Hepatocyte (in vitro differentiated cells): ENCODE results near the gene KCNJ16. TPM values are rescaled to one million over a fixed set of nuclear protein-coding genes. Genes with fewer than 3 reads are reported as not detected.

ENCODE experiments used
- DNase-seq: peaks from one replicate; pipeline ENCODE4 v3.0.0-alpha.2; 2016; ENCODE audit warnings: low spot score
- H2AFZ ChIP-seq: fragments of 200-600 bp; sonication (generic); 2 replicates; pipeline ENCODE4 v1.6.0; 2016; ENCODE audit warnings: antibody characterized with exemption, mild to moderate bottlenecking
- H3K27ac ChIP-seq: fragments of 200-600 bp; sonication (generic); 2 replicates; pipeline ENCODE4 v1.5.1; 2016; ENCODE audit warnings: mild to moderate bottlenecking
- H3K27me3 ChIP-seq: fragments of 200-600 bp; sonication (generic); 2 replicates; pipeline ENCODE4 v1.6.1; 2016
- H3K36me3 ChIP-seq: fragments of 200-600 bp; sonication (generic); replicated peaks from 2 replicates; pipeline ENCODE4 v1.5.1; 2016; ENCODE audit warnings: low read depth; ENCODE audit not compliant: insufficient read depth
- H3K4me1 ChIP-seq: fragments of 200-600 bp; sonication (generic); 2 replicates; pipeline ENCODE4 v1.5.1; 2016; ENCODE audit warnings: mild to moderate bottlenecking, moderate library complexity; ENCODE audit not compliant: insufficient read depth
- H3K4me2 ChIP-seq: fragments of 200-600 bp; sonication (generic); 2 replicates; pipeline ENCODE4 v1.6.0; 2016
- H3K4me3 ChIP-seq: fragments of 200-600 bp; sonication (generic); 2 replicates; pipeline ENCODE4 v1.5.1; 2016; ENCODE audit warnings: mild to moderate bottlenecking
- H3K79me2 ChIP-seq: fragments of 200-600 bp; sonication (generic); 2 replicates; pipeline ENCODE4 v1.6.0; 2017; ENCODE audit warnings: mild to moderate bottlenecking
- H3K9me2 ChIP-seq: fragments of 200-600 bp; sonication (generic); replicated peaks from 2 replicates; pipeline ENCODE4 v1.6.0; 2017; ENCODE audit warnings: mild to moderate bottlenecking; ENCODE audit not compliant: insufficient read depth
- H3K9me3 ChIP-seq: fragments of 200-600 bp; sonication (generic); 2 replicates; pipeline ENCODE4 v1.5.1; 2016; ENCODE audit warnings: low read depth, mild to moderate bottlenecking
- H4K20me1 ChIP-seq: fragments of 200-600 bp; sonication (generic); 2 replicates; pipeline ENCODE4 v1.6.0; 2016; ENCODE audit warnings: mild to moderate bottlenecking; ENCODE audit not compliant: insufficient read depth, poor library complexity, severe bottlenecking
- CTCF ChIP-seq: fragments of 200-600 bp; sonication (generic); IDR thresholded peaks from 2 replicates; pipeline ENCODE4 v1.5.1; 2016; ENCODE audit warnings: antibody characterized with exemption, mild to moderate bottlenecking; ENCODE audit not compliant: poor library complexity
- EZH2 ChIP-seq: fragments of 200-600 bp; sonication (generic); IDR thresholded peaks from 2 replicates; pipeline ENCODE4 v1.6.1; 2016; ENCODE audit warnings: antibody characterized with exemption, mild to moderate bottlenecking, borderline replicate concordance
- EZH2phosphoT487 ChIP-seq: fragments of 200-600 bp; sonication (generic); IDR thresholded peaks from one replicate; pipeline ENCODE4 v1.6.1; 2018; ENCODE audit warnings: antibody characterized with exemption, mild to moderate bottlenecking, low read depth, moderate library complexity; ENCODE audit not compliant: unreplicated experiment, severe bottlenecking
- WGBS: methylation state at CpG from one replicate; pipeline ENCODE4 v1.1.6; 2016; ENCODE audit warnings: low lambda C conversion rate; ENCODE audit errors: missing lambda C conversion rate; 5-methylcytosine and 5-hydroxymethylcytosine counted together
- polyA plus RNA-seq: library from polyadenylated mRNA; unstranded; fragments of >200 nt; fragmentation: Nextera tagmentation; extraction: Ambion mirVana; gene quantifications from 2 replicates; pipeline ENCODE4 v1.2.1, GENCODE V29; 2016
- total RNA-seq: library from RNA; depleted of rRNA; stranded (reverse); fragments of >200 nt; gene quantifications from 2 replicates; pipeline ENCODE4 v1.2.3, GENCODE V29; 2014

The KCNJ16 gene
- total and polyA plus RNA-seq, 2 experiments from 2014 or later, result 2.7 to 40.6 TPM

GRCh38 chr17:70073310-70073709, 1.7 kb upstream of the KCNJ16 start:
- H3K9me3 ChIP-seq, result no peaks in the 10 kb centered on the region
- 81% methylated on average over 5 of the region's 5 CpGs for WGBS
- no peak overlapping the region for H3K4me3 ChIP-seq
- no peaks in the 10 kb centered on the region for H3K79me2 ChIP-seq
- no peak overlapping the region for H3K4me2 ChIP-seq
- DNase-seq, result no peak
- TF ChIP-seq EZH2, result no peak
- no peak for TF ChIP-seq CTCF
- TF ChIP-seq EZH2phosphoT487, result no peak
- peaks cover 26% of the 10 kb centered on the region for H3K4me1 ChIP-seq
- H3K9me2 ChIP-seq, result no peaks in the 10 kb centered on the region
- H3K27me3 ChIP-seq, result no peaks in the 10 kb centered on the region
- H3K27ac ChIP-seq, result peak overlapping the region; percentile 85
- H2AFZ ChIP-seq, result no peak overlapping the region
- no peaks in the 10 kb centered on the region for H4K20me1 ChIP-seq
- no peaks in the 10 kb centered on the region for H3K36me3 ChIP-seq

GRCh38 chr17:70073799-70074198, 1.2 kb upstream of the KCNJ16 start:
- H3K4me1 ChIP-seq, result peaks cover 26% of the 10 kb centered on the region
- no peaks in the 10 kb centered on the region for H3K9me3 ChIP-seq
- H3K4me3 ChIP-seq, result no peak overlapping the region
- peak overlapping the region; percentile 9 for H2AFZ ChIP-seq
- H3K27ac ChIP-seq, result peak overlapping the region; percentile 85
- no peaks in the 10 kb centered on the region for H3K36me3 ChIP-seq
- DNase-seq, result no peak
- no peaks in the 10 kb centered on the region for H3K9me2 ChIP-seq
- no peaks in the 10 kb centered on the region for H3K27me3 ChIP-seq
- TF ChIP-seq CTCF (no peak), EZH2phosphoT487 (no peak), EZH2 (no peak)
- 69% methylated on average over 3 of the region's 3 CpGs for WGBS
- no peaks in the 10 kb centered on the region for H3K79me2 ChIP-seq
- H4K20me1 ChIP-seq, result no peaks in the 10 kb centered on the region
- peak overlapping the region; percentile 45 for H3K4me2 ChIP-seq

- TF ChIP-seq EZH2 (no peak), CTCF (no peak), EZH2phosphoT487 (no peak)
- Histone ChIP-seq H2AFZ (peak overlapping the region; percentile 9), H4K20me1 (no peaks in the 10 kb centered on the region), H3K4me3 (no peak overlapping the region), H3K4me2 (peak overlapping the region; percentile 45), H3K27ac (peak overlapping the region; percentile 85), H3K27me3 (no peaks in the 10 kb centered on the region), H3K79me2 (no peaks in the 10 kb centered on the region), H3K36me3 (no peaks in the 10 kb centered on the region), H3K4me1 (peaks cover 26% of the 10 kb centered on the region), H3K9me2 (no peaks in the 10 kb centered on the region), H3K9me3 (no peaks in the 10 kb centered on the region)
- 71% methylated on average over 5 of the region's 5 CpGs for WGBS
- no peak for DNase-seq
Measured at GRCh38 chr17:70074236-70074830, 692 bp upstream of the KCNJ16 start.
